ENCODE measurements around the gene MAGEA2B. TPM values are rescaled to one million over a fixed set of nuclear protein-coding genes. Genes with fewer than 3 reads are reported as not detected.

Gene MAGEA2B
- total and polyA plus RNA-seq, 2 of the 8 experiments (the other 6 are each of a cell fraction or from before 2014, with no cell fraction given): 1.3 TPM; not detected in 1

DNA sequence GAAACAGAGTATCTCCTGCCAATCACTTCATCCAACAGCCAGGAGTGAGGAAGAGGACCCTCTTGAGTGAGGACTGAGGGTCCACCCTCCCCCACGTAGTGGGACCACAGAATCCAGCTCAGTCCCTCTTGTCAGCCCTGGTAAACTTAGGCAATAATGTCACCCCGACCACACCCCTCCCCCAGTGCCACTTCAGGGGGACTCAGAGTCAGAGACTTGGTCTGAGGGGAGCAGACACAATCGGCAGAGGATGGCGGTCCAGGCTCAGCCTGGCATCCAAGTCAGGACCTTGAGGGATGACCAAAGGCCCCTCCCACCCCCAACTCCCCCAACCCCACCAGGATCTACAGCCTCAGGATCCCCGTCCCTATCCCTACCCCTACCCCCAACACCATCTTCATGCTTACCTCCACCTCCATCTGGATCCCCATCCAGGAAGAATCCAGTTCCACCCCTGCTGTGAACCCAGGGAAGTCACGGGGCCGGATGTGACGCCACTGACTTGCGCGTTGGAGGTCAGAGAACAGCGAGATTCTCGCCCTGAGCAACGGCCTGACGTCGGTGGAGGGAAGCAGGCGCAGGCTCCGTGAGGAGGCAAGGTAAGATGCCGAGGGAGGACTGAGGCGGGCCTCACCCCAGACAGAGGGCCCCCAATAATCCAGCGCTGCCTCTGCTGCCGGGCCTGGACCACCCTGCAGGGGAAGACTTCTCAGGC lies 19.0 kb downstream of the MAGEA2B start, which contains the start of the genes CSAG1 and MAGEA12:
TSS of gene CSAG1 (minus strand) at position 461 of the 715 bp plus-strand sequence. CDS start 1,261 bp downstream, outside the sequence.
TSS of gene MAGEA12 (plus strand) at position 497 of the 715 bp plus-strand sequence. CDS start 2,405 bp downstream, outside the sequence.
- H3K9me3 ChIP-seq (ENCODE audit: insufficient read depth in 2 of 2, low read depth in 1 of 2, low read length in 1 of 2): no peaks in the 10 kb centered on the region
- no peaks in the 10 kb centered on the region for H3K36me3 ChIP-seq (ENCODE audit: control insufficient read depth in 2 of 4, insufficient read depth in 4 of 4, low read length in 3 of 4)
- H4K20me1 ChIP-seq (replicated peaks in 1 of 2; ENCODE audit: control insufficient read depth in 1 of 2, insufficient read depth in 2 of 2, low read length in 2 of 2): no peaks in the 10 kb centered on the region
- no peak within 1 kb of the TSS for H2AK5ac ChIP-seq (ENCODE audit: low read depth, low read length)
- no peak within 1 kb of the TSS for H2BK12ac ChIP-seq (ENCODE audit: low read depth, low read length)
- DNase-seq (ENCODE audit: low read depth in 1 of 2, low spot score in 2 of 2) (no peak), FAIRE-seq (no peak)
- H3K18ac ChIP-seq (ENCODE audit: extremely low read depth, low read length): no peak within 1 kb of the TSS
- no peak within 1 kb of the TSS for H3K23ac ChIP-seq (ENCODE audit: insufficient read length)
- no CpG with 5 or more reads among the region's 21 CpGs for WGBS, 2 experiments (ENCODE audit: extremely low coverage in 1 of 2, insufficient coverage in 1 of 2, insufficient read length in 1 of 2, insufficient replicate concordance in 2 of 2, low coverage in 1 of 2, low lambda C conversion rate in 2 of 2, missing lambda C conversion rate in 1 of 2)
- H3K4me2 ChIP-seq (ENCODE audit: insufficient read depth in 1 of 2, low read depth in 2 of 2, low read length in 2 of 2): no peak within 1 kb of the TSS
- H2AFZ ChIP-seq (ENCODE audit: low read length): no peak within 1 kb of the TSS
- H3K4me1 ChIP-seq (replicated peaks in 1 of 4; ENCODE audit: control insufficient read depth in 3 of 4, insufficient read depth in 4 of 4, low read length in 3 of 4): no peaks in the 10 kb centered on the region
- H3K27me3 ChIP-seq (replicated peaks in 1 of 4; ENCODE audit: control insufficient read depth in 3 of 4, extremely low read depth in 1 of 4, insufficient read depth in 3 of 4, low read length in 3 of 4): no peaks in the 10 kb centered on the region
- no peak within 1 kb of the TSS for H4K91ac ChIP-seq (replicated peaks; ENCODE audit: insufficient read length, low read length)
- H2BK5ac ChIP-seq (ENCODE audit: low read depth, low read length): no peak within 1 kb of the TSS
- no peak within 1 kb of the TSS for H3K27ac ChIP-seq (ENCODE audit: low read depth, low read length)
- H4K5ac ChIP-seq (ENCODE audit: insufficient read length, low read depth, low read length): no peak within 1 kb of the TSS
- no peaks in the 10 kb centered on the region for H3K79me2 ChIP-seq (ENCODE audit: control insufficient read depth in 1 of 2, insufficient read depth in 2 of 2, low read length in 2 of 2)
- H3K9ac ChIP-seq (replicated peaks in 1 of 4; ENCODE audit: extremely low read depth in 1 of 4, low read depth in 3 of 4, low read length in 3 of 4): no peak within 1 kb of the TSS
- POLR2A ChIA-PET (ENCODE audit: partially characterized antibody): no interaction called here
- CTCF ChIA-PET (ENCODE audit: partially characterized antibody): no interaction called here
- no peak within 1 kb of the TSS for H2BK20ac ChIP-seq (ENCODE audit: low read length)
- no peak within 1 kb of the TSS for H3K56ac ChIP-seq (replicated peaks; ENCODE audit: insufficient read length, low read depth, low read length)
- no peaks in the 10 kb centered on the region for H3K79me1 ChIP-seq (ENCODE audit: low read depth, low read length)
- TF ChIP-seq SAP30 (IDR thresholded peaks at IDR 0.05; ENCODE audit: insufficient read depth, insufficient replicate concordance, low read length) (no peak), RXRA (IDR thresholded peaks at IDR 0.05; ENCODE audit: insufficient read depth, low read depth, low read length) (no peak), CHD1 (IDR thresholded peaks at IDR 0.05; ENCODE audit: low read depth, low read length) (no peak), MAFK (IDR thresholded peaks at IDR 0.05; ENCODE audit: low read depth, low read length) (no peak), ASH2L (IDR thresholded peaks at IDR 0.05; ENCODE audit: low read length) (no peak), BCL11A (IDR thresholded peaks at IDR 0.05; ENCODE audit: low read depth in 2 of 2, low read length in 2 of 2) (no peak), TBP (IDR thresholded peaks at IDR 0.05; ENCODE audit: low read depth, low read length) (no peak), JUND (IDR thresholded peaks at IDR 0.05; ENCODE audit: low read length) (no peak), SP4 (IDR thresholded peaks at IDR 0.05; ENCODE audit: low read length) (no peak)
- TF ChIP-seq, protein P1, sequence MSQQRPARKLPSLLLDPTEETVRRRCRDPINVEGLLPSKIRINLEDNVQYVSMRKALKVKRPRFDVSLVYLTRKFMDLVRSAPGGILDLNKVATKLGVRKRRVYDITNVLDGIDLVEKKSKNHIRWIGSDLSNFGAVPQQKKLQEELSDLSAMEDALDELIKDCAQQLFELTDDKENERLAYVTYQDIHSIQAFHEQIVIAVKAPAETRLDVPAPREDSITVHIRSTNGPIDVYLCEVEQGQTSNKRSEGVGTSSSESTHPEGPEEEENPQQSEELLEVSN (IDR thresholded peaks at IDR 0.05): no peak
- TF ChIP-seq, protein P2, sequence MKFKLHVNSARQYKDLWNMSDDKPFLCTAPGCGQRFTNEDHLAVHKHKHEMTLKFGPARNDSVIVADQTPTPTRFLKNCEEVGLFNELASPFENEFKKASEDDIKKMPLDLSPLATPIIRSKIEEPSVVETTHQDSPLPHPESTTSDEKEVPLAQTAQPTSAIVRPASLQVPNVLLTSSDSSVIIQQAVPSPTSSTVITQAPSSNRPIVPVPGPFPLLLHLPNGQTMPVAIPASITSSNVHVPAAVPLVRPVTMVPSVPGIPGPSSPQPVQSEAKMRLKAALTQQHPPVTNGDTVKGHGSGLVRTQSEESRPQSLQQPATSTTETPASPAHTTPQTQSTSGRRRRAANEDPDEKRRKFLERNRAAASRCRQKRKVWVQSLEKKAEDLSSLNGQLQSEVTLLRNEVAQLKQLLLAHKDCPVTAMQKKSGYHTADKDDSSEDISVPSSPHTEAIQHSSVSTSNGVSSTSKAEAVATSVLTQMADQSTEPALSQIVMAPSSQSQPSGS (IDR thresholded peaks at IDR 0.05; ENCODE audit: low read length): no peak
- H3K4ac ChIP-seq (replicated peaks; ENCODE audit: insufficient read length, low read depth, low read length): no peak within 1 kb of the TSS
- H4K8ac ChIP-seq (ENCODE audit: extremely low read depth, insufficient read depth, low read length): no peak within 1 kb of the TSS
- H3K4me3 ChIP-seq (ENCODE audit: extremely low read depth in 1 of 4, insufficient read depth in 2 of 4, low read depth in 3 of 4, low read length in 4 of 4): no peak within 1 kb of the TSS
- H3K14ac ChIP-seq (ENCODE audit: insufficient read length): no peak within 1 kb of the TSS
- H2BK120ac ChIP-seq (replicated peaks; ENCODE audit: low read depth, low read length): no peak within 1 kb of the TSS
- H3K23me2 ChIP-seq (ENCODE audit: low read depth, low read length): no peaks in the 10 kb centered on the region
- no peak within 1 kb of the TSS for H2BK15ac ChIP-seq (ENCODE audit: low read length)
